HepG2 (cell line): Measurements from ENCODE around the gene NFKBIA. TPM values are rescaled to one million over a fixed set of nuclear protein-coding genes. Genes with fewer than 3 reads are reported as not detected.

Experiments used
- ATAC-seq: fragments of 200-7000 bp; cut with Tn5 transposase; 3 replicates; pipeline ENCODE4 v1.9.1; 2020; ENCODE audit warnings: mild to moderate bottlenecking, moderate library complexity
- BruUV-seq: library from RNA; stranded (reverse); fragments of 400-500 nt; replicated peaks from 2 replicates; lab custom pipeline; 2021; lab: Mats Ljungman, UMichigan
- CTCF ChIA-PET: fragments of 300-600 bp; formaldehyde crosslinking; extraction: SDS; loops from one replicate; lab custom pipeline; 2021; ENCODE audit warnings: low total read pairs, inconsistent platforms, low intra/inter-chr PET ratio; lab: Yijun Ruan, JAX
- POLR2A ChIA-PET: fragments of 350-600 bp; sonication (Branson Sonifier 250); formaldehyde crosslinking; loops from one replicate; lab custom pipeline; 2020; ENCODE audit warnings: antibody characterized with exemption, inconsistent platforms; lab: Yijun Ruan, JAX
- DNase-seq: peaks from one replicate; pipeline ENCODE4 v3.0.0-alpha.2; 2015; ENCODE audit warnings: low spot score
- FAIRE-seq: peaks from 3 replicates; lab custom pipeline; 2011; peaks lifted over from hg19 to GRCh38; lab: Jason Lieb, UNC
- H2AFZ ChIP-seq: one replicate; pipeline ENCODE4 v1.6.1; 2011; ENCODE audit warnings: low read length, inconsistent platforms
- H3K27ac ChIP-seq: fragments of 300-600 bp; 3 replicates; pipeline ENCODE4 v1.8.0; 2011; ENCODE audit warnings: mixed run types, mild to moderate bottlenecking, mixed read lengths, low read length, inconsistent platforms; ENCODE audit not compliant: insufficient read depth; ENCODE audit errors: extremely low read length
- H3K27me3 ChIP-seq, 2 experiments: fragments of 200-600 bp in 1 of 2; 2 replicates in 1 of 2; 3 replicates in 1 of 2; pipeline versions ENCODE4 v1.6.0 to v1.8.0; 2011; ENCODE audit warnings: low read length in 2 of 2, mild to moderate bottlenecking in 2 of 2, moderate library complexity in 2 of 2, inconsistent platforms in 1 of 2; ENCODE audit not compliant: insufficient read depth in 2 of 2, control insufficient read depth in 1 of 2
- H3K36me3 ChIP-seq, 2 experiments: fragments of 200-600 bp in 1 of 2; replicated peaks in 1 of 2; 2 replicates in 1 of 2; 3 replicates in 1 of 2; pipeline versions ENCODE4 v1.5.1 to v1.8.0; 2011; ENCODE audit warnings: low read length in 2 of 2, inconsistent platforms in 1 of 2; ENCODE audit not compliant: insufficient read depth in 2 of 2, control insufficient read depth in 1 of 2
- H3K4me1 ChIP-seq: 2 replicates; pipeline ENCODE4 v1.5.1; 2012; ENCODE audit warnings: low read length, inconsistent platforms; ENCODE audit not compliant: insufficient read depth
- H3K4me2 ChIP-seq: 2 replicates; pipeline ENCODE4 v1.6.0; 2011; ENCODE audit warnings: low read depth, low read length, inconsistent platforms
- H3K4me3 ChIP-seq, 3 experiments: fragments of 200-600 bp in 1 of 3; sonication (generic), shearing (Covaris generic) in 1 of 3; replicated peaks in 1 of 3; 2 replicates each; pipeline ENCODE4 v1.5.1; 2011 to 2016; ENCODE audit warnings: low read length in 3 of 3, inconsistent platforms in 2 of 3, low read depth in 2 of 3, mild to moderate bottlenecking in 2 of 3, control low read depth in 1 of 3, mixed read lengths in 1 of 3; ENCODE audit not compliant: insufficient read depth in 1 of 3
- H3K79me2 ChIP-seq: one replicate; pipeline ENCODE4 v1.6.1; 2011; ENCODE audit warnings: low read length, inconsistent platforms; ENCODE audit not compliant: insufficient read depth
- H3K9ac ChIP-seq: 2 replicates; pipeline ENCODE4 v1.6.0; 2011; ENCODE audit warnings: mild to moderate bottlenecking, low read depth, low read length, inconsistent platforms; ENCODE audit not compliant: insufficient read depth
- H3K9me3 ChIP-seq: 2 replicates; pipeline ENCODE4 v1.5.1; 2012; ENCODE audit warnings: mild to moderate bottlenecking, low read length
- H4K20me1 ChIP-seq: 2 replicates; pipeline ENCODE4 v1.6.0; 2011; ENCODE audit warnings: inconsistent platforms, mild to moderate bottlenecking, low read length, moderate library complexity; ENCODE audit not compliant: insufficient read depth
- ARNT2 ChIP-seq: sonication (generic); formaldehyde crosslinking; IDR thresholded peaks from 2 replicates; pipeline ENCODE4 v1.8.0; 2022; ENCODE audit warnings: mild to moderate bottlenecking, low read depth, missing genetic modification reagents, moderate library complexity
- CBX2 ChIP-seq, 2 experiments: fragments of 200-600 bp in 1 of 2; sonication (generic); formaldehyde crosslinking in 1 of 2; IDR thresholded peaks; 2 replicates each; pipeline versions ENCODE4 v1.7.0 to v1.8.1; 2018 to 2022; ENCODE audit warnings: low read depth in 2 of 2, low read length in 1 of 2, mild to moderate bottlenecking in 1 of 2, missing genetic modification reagents in 1 of 2
- DNMT1 ChIP-seq: sonication (generic); formaldehyde crosslinking; IDR thresholded peaks from 2 replicates; pipeline ENCODE4 v1.5.1; 2020; ENCODE audit warnings: mild to moderate bottlenecking, missing genetic modification reagents
- HNF1B ChIP-seq: sonication (generic); formaldehyde crosslinking; IDR thresholded peaks from 2 replicates; pipeline ENCODE4 v1.5.1; 2020; ENCODE audit warnings: mild to moderate bottlenecking, moderate library complexity, missing genetic modification reagents
- KLF13 ChIP-seq: sonication (generic); formaldehyde crosslinking; IDR thresholded peaks from 2 replicates; pipeline ENCODE4 v1.4.0; 2020; ENCODE audit warnings: mild to moderate bottlenecking, missing genetic modification reagents
- MYPOP ChIP-seq: sonication (generic); formaldehyde crosslinking; IDR thresholded peaks from 2 replicates; pipeline ENCODE4 v1.8.1; 2023; ENCODE audit warnings: mild to moderate bottlenecking, moderate library complexity, missing genetic modification reagents
- NCOA2 ChIP-seq: sonication (generic); formaldehyde crosslinking; IDR thresholded peaks from 2 replicates; pipeline ENCODE4 v1.8.0; 2022; ENCODE audit warnings: inconsistent platforms
- PREB ChIP-seq: sonication (generic); formaldehyde crosslinking; IDR thresholded peaks from 2 replicates; pipeline ENCODE4 v1.4.0; 2020; ENCODE audit warnings: missing genetic modification reagents
- PRMT3 ChIP-seq: sonication (generic); formaldehyde crosslinking; IDR thresholded peaks from 2 replicates; pipeline ENCODE4 v1.8.1; 2022; ENCODE audit warnings: low read depth, mild to moderate bottlenecking, moderate library complexity, missing genetic modification reagents, borderline replicate concordance
- RAD51 ChIP-seq: fragments of 450-650 bp; IDR thresholded peaks from 2 replicates; pipeline ENCODE4 v1.6.1; 2016; ENCODE audit warnings: borderline replicate concordance
- SOX13 ChIP-seq, 3 experiments: fragments of 450-650 bp in 1 of 3; sonication (generic) in 1 of 3; formaldehyde crosslinking in 1 of 3; IDR thresholded peaks in 2 of 3; conservative IDR thresholded peaks in 1 of 3; 2 replicates each; pipeline versions ENCODE4 v1.5.0 to v1.6.1; 2016 to 2020; ENCODE audit warnings: antibody characterized with exemption in 1 of 3, mild to moderate bottlenecking in 1 of 3, missing compliant biosample characterization in 1 of 3, missing genetic modification reagents in 1 of 3, moderate library complexity in 1 of 3
- ZBTB7B ChIP-seq: sonication (generic); formaldehyde crosslinking; IDR thresholded peaks from 2 replicates; pipeline ENCODE4 v1.4.0; 2020; ENCODE audit warnings: missing genetic modification reagents
- ZNF101 ChIP-seq: sonication (generic); formaldehyde crosslinking; IDR thresholded peaks from 2 replicates; pipeline ENCODE4 v1.4.0; 2020; ENCODE audit warnings: mild to moderate bottlenecking, low read depth, missing genetic modification reagents, borderline replicate concordance
- ZNF616 ChIP-seq: sonication (generic); formaldehyde crosslinking; IDR thresholded peaks from 2 replicates; pipeline ENCODE4 v1.5.0; 2020; ENCODE audit warnings: low read depth, mild to moderate bottlenecking, missing genetic modification reagents
- ZNF691 ChIP-seq: sonication (generic); formaldehyde crosslinking; IDR thresholded peaks from 2 replicates; pipeline ENCODE4 v1.4.0; 2020; ENCODE audit warnings: missing genetic modification reagents, low read depth, mild to moderate bottlenecking, borderline replicate concordance
- WGBS: methylation state at CpG from one replicate; pipeline ENCODE4 v1.1.6; 2017; ENCODE audit warnings: low lambda C conversion rate; 5-methylcytosine and 5-hydroxymethylcytosine counted together
- in situ Hi-C: cut with HindIII; loops from 2 replicates; pipeline ENCODE4 v1.10.0; 2017; ENCODE audit warnings: low pct_unique_long_range_greater_than_20kb; ENCODE audit not compliant: extremely low pct_ligation_motif_present
- intact Hi-C: fragments of 100-400 bp; cut with micrococcal nuclease; formaldehyde crosslinking; loops from one replicate; pipeline ENCODE4 v1.10.0; 2022; ENCODE audit not compliant: unreplicated experiment
- polyA plus RNA-seq, 8 experiments: library from polyadenylated mRNA; depleted of rRNA in 3 of 8; stranded (reverse) in 7 of 8; unstranded in 1 of 8; fragments of >200 nt; fragmentation: Illumina TruSeq in 4 of 8; extraction: Trizol in 4 of 8; gene quantifications; 2 replicates each; pipeline versions ENCODE4 v1.2.1 to v1.2.3, GENCODE V29; 2011 to 2016; ENCODE audit warnings: low read depth in 4 of 8, missing spikeins in 1 of 8, mixed read lengths in 1 of 8; ENCODE audit not compliant: insufficient read depth in 1 of 8
- total RNA-seq, 5 experiments: library from RNA; depleted of rRNA; stranded (reverse); fragments of >200 nt; fragmentation: Illumina TruSeq; extraction: Trizol; gene quantifications; 2 replicates each; pipeline ENCODE4 v1.2.3, GENCODE V29; 2016; ENCODE audit warnings: low read depth in 1 of 5

Gene NFKBIA
- total and polyA plus RNA-seq, 2 of the 13 experiments (the other 11 are each of a cell fraction or from before 2014, with no cell fraction given): 197 to 319 TPM

- ATAC-seq (peak; percentile 66), DNase-seq (no peak), FAIRE-seq (no peak)
- H3K9me3 ChIP-seq: no peaks in the 10 kb centered on the region
- ChIA-PET POLR2A (no interaction called here), CTCF (no interaction called here)
- peak overlapping the region; percentile 94 for H2AFZ ChIP-seq
- H3K36me3 ChIP-seq: no peaks in the 10 kb centered on the region
- H3K9ac ChIP-seq: peak overlapping the region; percentile 32; the same call in 1 of the 2 replicates
- intact Hi-C loops: no loop called here
- peaks cover 14% of the 10 kb centered on the region for H3K4me1 ChIP-seq
- no TSS peak for BruUV-seq
- H3K4me2 ChIP-seq: peak overlapping the region; percentile 83
- peak overlapping the region; percentile 18 to 53 (median 37) for H3K4me3 ChIP-seq
- no peak overlapping the region for H3K27ac ChIP-seq
- in situ Hi-C loops: loop anchor here (5.0 kb wide), 1 partner anchor 257 kb away; no protein-coding TSS in a partner anchor
- H3K27me3 ChIP-seq: no peaks in the 10 kb centered on the region; a peak in 1 of 5 replicates
- H4K20me1 ChIP-seq: no peaks in the 10 kb centered on the region
- H3K79me2 ChIP-seq: no peaks in the 10 kb centered on the region
- WGBS: 9% methylated on average over 13 of the region's 13 CpGs
- peak; percentile 32; the same call in 1 of the 2 replicates for TF ChIP-seq ZBTB7B (CRISPR knock-in tag)
- TF ChIP-seq NCOA2 (CRISPR knock-in tag): no peak
- no peak for TF ChIP-seq ZNF691
- no peak for TF ChIP-seq PREB
- no peak for TF ChIP-seq CBX2 (IDR thresholded peaks at IDR 0.05; ENCODE audit: low read depth, low read length)
- 0 out of 2 replicates have a peak, but pooled peaks have one; percentile 87 for TF ChIP-seq CBX2 (CRISPR knock-in tag; IDR thresholded peaks at IDR 0.05; ENCODE audit: low read depth)
- no peak for TF ChIP-seq ZNF616 (CRISPR knock-in tag)
- TF ChIP-seq RAD51: 0 out of 2 replicates have a peak, but pooled peaks have one; percentile 0
- TF ChIP-seq HNF1B (CRISPR knock-in tag): 0 out of 2 replicates have a peak, but pooled peaks have one; percentile 33
- TF ChIP-seq ZNF101 (CRISPR knock-in tag): no peak
- 0 out of 2 replicates have a peak, but pooled peaks have one; percentile 28 for TF ChIP-seq ARNT2 (CRISPR knock-in tag)
- TF ChIP-seq MYPOP (CRISPR knock-in tag): no peak
- no peak for TF ChIP-seq PRMT3
- TF ChIP-seq DNMT1 (CRISPR knock-in tag): no peak
- no peak for TF ChIP-seq KLF13 (CRISPR knock-in tag)
- no peak for TF ChIP-seq SOX13 (IDR thresholded peaks at IDR 0.05)
- TF ChIP-seq SOX13 (CRISPR knock-in tag; conservative IDR thresholded peaks at IDR 0.05 in 1 of 2, IDR thresholded peaks at IDR 0.05 in 1 of 2): no peak
Measured at GRCh38 chr14:35430459-35431199, 26.1 kb upstream of the NFKBIA start.
